NCI-H2107 treated with DMSO at 0.1 percent for 48 hours (cell line): Measurements from ENCODE around the gene GSE1.

Experiments used
- DNase-seq: peaks from one replicate; lab custom pipeline; 2025; ENCODE audit not compliant: unreplicated experiment; lab: John Stamatoyannopoulos, UW

GSE1 gene

DNA sequence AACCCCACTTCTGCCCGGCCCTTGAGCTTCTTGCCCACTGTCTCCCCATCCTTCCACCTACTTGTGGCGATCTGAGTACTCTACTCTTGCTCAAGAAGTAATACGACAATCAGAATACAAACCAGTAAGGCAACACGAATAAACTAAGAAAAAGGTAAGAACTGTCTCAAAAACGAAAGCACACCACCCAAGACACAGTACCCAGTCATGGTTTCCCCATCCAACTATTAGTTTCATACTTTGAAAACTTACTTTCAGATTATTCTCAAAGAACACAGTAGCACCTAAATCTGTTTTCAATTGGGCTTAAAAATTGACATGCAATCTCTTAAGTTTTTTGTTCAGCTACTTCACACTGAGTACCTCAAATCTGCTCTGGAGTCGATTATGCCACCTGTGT is 61.7 kb downstream of the GSE1 start:
- no peak for DNase-seq

- no peak for DNase-seq
Observed at GRCh38 chr16:85675251-85675874, 62.2 kb downstream of the GSE1 start.

GRCh38 chr16:85676466-85676865 is 63.3 kb downstream of the GSE1 start:
- no peak for DNase-seq

DNA sequence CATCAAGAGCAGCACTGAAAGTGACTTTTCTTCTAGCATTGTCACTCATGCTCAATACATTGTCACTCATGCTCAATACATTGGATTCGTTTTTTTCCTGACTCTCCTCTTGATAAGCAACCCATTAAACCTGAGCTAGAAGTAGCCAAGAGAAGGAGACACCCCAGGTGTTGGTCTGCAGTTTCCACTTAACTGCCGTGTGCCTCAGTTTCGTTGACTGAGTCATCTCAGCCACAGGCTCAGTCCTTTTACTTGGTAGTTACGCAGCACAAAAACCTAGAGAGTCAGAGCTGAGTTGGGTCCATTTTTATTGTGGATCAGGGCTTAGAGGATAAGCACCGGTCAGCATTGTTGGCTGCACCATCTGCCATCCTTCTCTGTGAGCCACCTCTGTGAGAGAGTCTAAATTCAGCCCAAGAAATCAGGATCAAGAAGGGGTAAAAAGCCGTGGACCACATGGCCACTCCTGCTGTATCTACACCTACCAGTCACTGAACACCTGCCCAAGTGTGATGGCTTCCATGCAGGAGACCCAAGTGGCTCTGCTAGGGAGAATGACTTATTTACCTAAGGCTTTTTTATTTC is 64.4 kb downstream of the GSE1 start:
- no peak for DNase-seq

GRCh38 chr16:85678016-85678415 is 64.9 kb downstream of the GSE1 start:
- DNase-seq = no peak

DNA sequence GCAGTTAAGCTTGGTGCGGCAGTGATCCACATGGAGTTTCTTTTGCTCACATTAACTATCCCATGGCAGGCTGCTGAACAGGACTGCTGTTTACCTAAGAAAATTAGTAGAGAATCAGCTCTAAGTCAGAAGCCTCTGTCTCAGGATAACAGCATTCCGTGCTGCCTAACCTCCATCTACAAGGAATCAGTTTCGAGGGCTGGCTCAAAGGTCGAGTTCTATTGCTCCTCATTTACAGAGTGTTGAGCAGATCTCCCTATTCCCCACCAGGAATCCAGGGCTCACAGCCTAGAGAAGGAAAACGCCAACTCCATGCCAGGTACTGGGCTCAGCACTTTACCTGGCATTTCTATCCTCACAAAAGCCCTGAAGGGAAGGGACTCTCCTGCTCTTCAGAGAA is 65.7 kb downstream of the GSE1 start:
- no peak for DNase-seq

GRCh38 chr16:85679870-85680269 is 66.7 kb downstream of the GSE1 start:
- DNase-seq = no peak

DNA sequence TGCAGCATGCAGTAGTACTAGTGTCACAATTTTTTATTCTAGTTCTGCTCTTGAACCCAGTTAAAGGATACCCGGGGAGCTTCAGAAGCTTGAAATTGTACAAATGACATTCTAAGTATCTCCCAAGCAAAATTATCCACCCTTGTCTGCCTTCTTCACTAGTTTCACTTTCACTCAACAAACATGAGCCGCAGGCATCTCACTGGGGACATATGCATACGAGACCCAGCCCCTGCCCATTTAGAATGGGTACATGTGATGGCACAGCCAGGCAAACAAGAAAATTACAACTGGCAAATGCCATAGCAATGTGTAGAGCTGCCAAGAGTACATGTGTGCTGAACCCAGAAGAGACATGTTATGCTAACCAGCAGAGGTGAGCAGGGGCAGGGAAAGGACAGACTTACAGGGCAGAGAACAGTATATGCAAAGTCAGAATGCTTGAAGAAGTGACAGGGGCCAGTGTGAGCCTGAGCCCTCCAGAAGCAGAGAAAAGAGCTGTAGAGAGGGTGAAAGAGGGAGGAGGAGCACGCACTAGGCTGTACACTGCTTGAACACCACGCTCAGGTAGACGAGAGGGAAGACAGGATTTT is 67.3 kb downstream of the GSE1 start:
- no peak for DNase-seq

DNA sequence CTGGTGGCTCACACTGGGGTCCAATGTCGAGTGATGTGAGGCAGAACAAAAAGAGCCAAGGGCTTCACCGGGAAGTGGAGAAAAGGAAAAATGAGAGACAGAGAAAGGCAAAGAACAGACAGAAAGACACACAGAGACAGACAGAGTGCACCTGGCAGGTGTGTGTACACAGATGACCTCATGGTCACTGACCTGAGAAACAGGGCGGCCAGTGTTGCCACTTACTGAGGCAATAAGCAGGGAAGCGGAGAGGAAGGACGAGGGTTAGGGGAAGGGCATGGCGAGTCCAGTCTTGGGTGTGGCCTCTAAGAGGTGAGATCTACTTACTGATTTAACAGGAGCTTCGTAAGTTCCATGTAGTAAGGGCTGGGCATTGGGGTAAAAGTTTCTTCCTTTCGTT is 68.1 kb downstream of the GSE1 start:
- no peak for DNase-seq

DNA sequence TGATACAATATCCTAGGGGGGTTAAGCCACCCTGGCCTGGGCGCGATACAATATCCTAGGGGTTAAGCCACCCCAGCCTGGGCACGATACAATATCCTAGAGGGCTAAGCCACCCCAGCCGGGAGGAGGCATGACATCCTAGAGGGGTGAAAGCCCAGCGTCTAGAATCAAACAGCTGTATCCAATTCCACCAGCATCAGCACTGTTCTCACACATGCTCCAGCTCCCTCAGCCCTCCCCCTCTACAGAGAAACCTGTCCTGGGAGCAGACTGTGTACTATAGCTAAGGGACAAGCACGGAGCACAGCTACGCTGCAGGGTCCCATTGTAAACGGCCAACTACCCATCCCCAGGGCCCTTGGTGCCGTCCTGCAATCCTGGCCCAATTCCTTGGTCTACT is 69.4 kb downstream of the GSE1 start:
- DNase-seq = no peak

DNA sequence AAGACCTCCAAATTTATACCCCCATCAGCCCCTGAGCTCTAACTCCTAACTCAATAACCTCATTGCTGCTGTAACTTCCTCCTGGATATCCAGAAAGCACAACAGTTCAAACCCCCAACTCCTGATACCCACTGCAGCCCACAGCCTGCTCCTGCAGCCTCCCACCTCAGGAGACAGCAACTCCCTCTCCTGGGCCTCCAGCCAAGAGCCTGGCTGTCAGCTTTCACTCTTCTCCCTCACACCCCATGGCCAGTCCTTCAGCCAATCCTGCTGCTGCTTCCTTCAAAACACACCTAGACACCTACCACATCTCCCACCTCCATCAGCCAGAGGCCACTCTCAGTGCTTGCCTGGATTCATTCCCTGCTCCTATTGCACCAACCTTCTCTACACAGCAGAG is 70.2 kb downstream of the GSE1 start:
- DNase-seq = peak; percentile 50

- DNase-seq = no peak
Observed at GRCh38 chr16:85685251-85685650, 72.1 kb downstream of the GSE1 start.

DNA sequence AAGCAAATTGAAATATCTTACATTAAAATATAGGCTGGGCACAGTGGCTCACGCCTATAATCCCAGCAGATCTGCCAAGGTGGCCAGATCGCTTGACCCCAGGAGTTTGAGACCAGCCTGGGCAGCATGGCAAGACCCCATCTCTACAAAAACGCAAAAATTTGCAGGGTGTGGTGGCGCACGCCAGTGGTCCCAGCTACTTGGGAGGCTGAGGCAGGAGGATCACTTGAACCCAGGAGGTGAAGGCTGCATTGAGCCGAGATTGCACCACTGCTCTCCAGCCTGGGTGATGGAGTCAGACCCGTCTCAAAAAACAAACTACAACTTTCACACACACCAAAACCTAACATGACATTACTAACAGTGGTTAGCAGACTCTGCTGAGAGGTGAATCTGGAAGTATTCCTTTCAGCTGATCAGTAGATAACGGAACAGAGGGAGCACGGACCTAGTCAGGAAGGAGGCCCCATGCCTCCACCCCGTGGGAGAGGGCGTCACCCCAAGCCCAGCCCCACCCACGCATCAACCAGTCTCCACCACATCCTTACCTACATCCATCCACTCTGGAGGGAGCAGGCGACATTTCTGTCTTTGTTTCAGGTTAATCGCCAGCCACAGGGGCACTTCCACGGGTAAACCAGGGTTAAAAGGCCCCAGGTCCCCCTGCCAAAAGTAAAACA is 73.9 kb downstream of the GSE1 start:
- no peak for DNase-seq

- no peak for DNase-seq
Observed at GRCh38 chr16:85687651-85688471, 74.7 kb downstream of the GSE1 start.

- peak; percentile 60 for DNase-seq
Observed at GRCh38 chr16:85688586-85689284, 75.6 kb downstream of the GSE1 start, which contains the start of gene GINS2. Gene GINS2, minus strand, starts transcription at chr16:85688954. Its CDS starts 56 bp downstream, at chr16:85688898.

DNA sequence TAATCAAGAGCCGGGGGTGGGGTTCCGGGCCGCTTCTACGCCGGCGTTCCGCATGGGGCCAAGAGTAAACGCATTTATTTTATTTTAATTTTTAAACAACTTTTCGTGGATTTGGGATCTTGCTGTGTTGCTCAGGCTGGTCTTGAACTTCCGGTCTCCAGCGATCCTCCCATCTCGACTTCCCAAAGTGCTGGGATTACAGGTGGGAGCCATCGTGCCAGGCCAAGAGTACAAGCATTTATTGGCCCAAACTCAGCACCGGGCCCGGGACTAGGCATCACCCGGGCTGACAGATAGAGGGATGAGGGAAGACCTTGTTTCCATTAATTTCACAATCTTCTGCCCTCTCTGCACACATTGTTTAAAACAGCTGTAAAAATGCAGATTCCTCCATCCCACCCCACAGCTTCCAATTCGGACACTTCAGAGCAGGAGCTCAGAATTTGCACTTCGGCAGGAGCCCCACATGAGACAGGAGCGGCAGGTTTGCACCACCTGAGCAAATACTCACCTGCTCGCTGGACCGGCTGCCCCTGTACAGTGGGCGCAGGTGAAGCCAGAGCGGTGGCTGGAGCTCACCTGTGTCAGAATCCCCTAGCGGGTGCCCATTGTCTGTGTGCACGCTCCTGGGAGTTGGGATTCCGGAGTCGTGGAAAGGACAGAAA is 76.3 kb downstream of the GSE1 start:
- DNase-seq = no peak

DNA sequence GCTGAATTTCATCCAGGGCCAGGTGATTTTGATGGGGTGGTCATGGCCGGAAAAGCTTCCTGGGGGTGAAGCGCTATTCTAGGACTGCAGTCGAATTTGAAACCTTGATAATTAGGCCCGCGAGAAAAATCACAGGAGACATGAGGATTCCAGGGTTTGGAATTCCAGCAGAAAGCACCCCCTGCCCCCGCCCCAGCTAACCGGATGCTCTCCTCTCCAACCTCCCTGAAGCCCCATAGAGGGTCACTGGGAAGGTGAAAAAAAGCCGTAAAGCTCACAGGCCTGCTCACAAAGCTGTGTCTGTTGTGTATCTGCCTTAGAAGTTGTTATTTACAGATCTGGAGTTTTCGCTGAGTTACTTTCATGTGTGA is 76.8 kb downstream of the GSE1 start:
- DNase-seq = no peak

DNA sequence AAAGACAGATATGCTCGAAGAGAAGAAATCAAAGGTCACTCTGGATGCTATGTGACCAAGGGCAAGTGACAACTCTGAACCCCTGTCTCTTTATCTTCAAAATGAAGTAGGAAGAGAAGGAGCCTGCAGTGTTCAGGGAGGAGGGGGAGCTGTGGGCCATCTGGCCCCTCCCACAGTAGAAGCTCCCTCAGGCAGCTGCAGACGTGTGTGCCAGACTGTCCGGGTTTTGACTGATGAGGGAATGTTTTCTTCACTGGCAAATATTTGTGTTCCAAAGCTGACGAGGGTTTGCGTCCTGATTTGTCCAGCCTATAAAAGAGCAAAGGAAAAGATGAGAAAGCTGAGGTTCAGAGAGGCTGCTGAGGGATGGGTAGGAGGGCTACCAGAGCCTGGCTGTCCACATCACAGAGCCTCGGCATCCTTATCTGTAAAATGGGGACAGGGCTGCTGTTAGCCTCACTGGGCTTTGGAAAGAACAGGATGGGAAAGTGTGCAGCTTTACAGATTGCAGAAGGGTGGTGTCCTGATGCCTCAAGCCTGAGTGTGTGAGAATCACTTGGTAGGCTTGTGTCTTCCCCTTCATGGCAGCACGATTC is 77.4 kb downstream of the GSE1 start:
- DNase-seq = no peak

DNA sequence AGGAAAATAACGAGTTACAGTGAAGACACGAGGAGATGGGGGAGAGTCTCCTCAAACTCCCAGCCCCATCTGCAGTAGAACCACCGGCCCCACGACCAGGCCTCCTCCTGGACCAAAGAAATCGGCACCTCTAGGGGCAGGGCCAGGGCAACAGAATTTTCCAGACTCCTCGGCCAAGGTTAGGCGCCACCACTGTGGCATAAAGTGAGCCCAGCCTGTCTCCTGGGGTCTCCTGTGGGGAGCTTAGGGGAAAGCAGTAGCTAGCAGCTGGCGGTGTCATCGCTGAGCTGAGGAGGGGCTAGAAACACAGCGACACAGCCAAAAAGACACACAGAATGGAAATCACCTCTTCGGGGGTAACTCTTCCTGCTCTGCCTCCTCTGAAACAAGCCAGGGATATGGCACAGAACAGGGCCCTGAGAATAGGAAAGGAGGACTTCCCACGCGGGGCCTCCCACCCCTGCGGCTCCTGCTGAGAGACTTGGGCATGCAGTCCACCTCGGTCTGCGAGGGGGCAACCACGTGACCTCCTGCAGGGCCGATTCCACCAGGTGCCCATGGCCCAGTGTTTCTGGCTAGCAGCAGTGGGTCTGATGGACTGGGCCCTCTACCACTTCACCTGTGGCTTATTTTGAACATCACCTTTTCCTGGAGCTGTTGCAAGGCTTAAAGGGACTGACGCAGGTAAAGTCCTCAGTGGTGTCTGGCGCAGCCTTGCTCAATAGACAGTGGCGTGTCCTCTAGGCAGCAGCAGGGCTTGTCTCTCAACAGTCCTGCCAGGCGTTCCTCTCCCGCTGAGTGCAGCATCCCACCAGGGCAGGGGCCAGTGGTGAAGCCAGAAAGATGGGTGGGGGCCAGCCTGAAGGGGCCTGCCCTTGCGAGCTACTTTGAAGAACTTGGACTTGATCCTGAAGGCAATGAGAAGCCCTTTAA is 82.3 kb downstream of the GSE1 start:
- DNase-seq = no peak
